NCI-H748 (cell line): ENCODE measurements around the gene THRSP.
"Not testable (repeated sequence)": the region's sequence is repeated elsewhere in the genome, so short reads cannot be mapped to it uniquely, and the experiment has no call there.

Experiments used
- DNase-seq: peaks from one replicate; lab custom pipeline; 2025; ENCODE audit not compliant: unreplicated experiment; lab: John Stamatoyannopoulos, UW

Gene THRSP

DNA sequence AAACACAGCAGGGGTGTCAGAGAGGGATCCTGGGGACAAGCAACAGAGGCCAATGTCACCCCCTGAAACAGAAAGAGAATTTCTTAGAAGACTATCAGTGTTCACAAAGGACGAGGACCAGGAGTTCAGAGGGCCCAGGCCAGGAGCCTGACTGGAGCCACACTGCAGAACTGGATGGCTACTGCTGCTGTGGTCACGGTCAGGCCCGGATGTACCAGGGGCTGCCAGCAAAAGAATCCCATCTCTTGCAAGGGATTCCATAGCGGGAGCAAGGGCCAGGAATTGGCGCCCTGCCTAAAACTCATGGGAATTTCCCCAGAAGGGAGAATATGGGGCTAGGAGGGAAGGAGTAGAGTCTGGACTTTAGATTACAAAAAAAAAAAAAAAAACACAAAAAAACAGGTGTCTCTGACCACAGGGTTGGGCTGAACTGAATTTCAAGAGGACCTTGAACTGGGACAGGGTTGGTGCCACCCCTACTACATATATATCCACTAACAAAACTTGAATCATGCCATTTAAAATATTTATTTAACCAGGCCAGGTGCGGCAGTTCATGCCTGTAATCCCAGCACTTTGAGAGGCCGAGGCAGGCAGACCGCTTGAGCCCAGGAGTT lies 24.9 kb upstream of the THRSP start:
- DNase-seq: no peak

DNA sequence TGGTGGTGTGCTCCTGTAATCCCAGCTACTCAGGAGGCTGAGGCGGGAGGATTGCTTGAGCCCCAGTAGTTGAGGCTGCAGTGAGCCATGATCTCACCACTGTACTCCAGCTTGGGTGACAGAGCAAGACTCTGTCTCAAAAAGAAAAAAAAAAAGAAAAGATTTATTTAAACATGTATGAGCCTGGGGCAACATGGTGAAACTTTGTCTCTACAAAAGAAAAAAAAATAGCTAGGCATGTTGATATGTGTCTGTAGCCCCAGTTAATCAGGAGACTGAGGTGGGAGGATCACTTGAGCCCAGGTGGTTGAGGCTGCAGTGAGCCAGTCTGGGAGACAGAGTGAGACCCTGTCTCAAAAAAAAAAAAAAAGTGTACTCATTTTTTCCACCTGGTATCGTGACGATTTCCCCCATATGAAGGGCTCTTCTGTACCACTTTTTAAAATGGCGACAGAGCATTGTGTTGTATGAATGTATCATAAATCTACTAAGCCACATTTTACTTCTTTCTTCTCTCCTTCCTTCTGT lies 24.2 kb upstream of the THRSP start:
- DNase-seq: no peak

DNA sequence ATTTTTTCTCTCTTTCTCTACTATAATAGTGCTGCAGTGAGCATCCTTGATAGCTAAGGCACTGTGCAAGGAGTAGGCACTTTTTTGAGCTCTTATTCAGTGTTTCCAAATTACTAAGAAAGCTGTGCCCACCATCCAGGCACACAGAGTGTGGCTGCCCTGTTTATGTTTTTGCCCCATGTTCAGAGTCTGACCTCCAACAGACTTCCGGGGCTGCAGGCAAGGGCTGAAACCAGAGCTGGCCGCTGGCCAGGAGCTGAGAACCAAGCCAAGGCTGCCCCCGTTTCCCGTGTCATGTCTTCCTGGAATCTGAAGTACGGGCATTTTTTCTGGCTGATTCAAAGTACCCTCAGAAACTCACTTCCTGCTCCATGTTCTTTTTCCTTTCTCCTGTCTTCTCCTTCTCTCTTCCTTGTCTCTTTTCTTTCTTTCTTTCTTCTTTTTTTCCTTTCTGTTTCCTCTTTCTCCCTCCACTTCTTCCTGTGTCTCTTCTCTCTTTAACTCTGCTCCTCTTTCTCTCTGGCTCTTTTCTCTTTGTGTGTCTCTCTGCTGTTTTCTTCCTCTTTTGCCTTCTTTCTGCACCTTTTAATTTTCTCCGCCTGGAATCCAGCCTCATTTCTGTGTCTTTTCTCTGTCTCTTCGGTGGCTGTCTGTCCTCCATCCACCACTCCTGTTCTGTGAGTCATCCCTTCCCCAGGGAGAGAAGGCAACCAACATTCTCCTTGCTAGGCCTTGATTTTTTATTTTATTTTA lies 23.6 kb upstream of the THRSP start:
- peak; percentile 63 for DNase-seq

DNA sequence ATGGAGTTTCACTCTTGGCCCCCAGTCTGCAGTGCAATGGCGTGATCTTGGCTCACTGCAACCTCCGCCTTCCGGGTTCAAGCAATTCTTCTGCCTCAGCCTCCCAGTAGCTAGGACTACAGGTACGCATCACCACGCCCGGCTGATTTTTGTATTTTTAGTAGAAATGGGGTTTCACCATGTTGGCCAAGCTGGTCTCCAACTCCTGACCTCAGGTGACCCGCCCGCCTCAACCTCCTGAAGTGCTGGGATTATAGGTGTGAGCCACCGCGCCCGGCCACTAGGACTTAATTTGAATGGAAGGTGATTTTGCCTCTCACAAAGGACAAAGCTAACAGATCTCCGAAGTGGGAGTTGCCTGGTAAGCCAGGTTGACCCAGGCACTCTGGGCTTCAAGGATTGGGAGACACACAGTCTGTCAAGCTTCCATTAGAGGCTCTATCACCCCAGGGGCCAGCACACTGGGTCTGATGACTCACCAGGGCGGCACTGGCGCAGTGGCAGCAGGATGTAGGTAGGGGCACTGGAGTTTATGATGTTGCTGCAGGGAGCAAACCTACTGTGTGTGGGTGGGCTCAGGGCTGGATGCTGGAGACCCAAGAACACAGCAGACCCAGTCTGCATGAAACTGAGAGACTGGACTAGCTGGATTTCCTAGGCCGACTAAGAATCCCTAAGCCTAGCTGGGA lies 22.8 kb upstream of the THRSP start:
- no peak for DNase-seq

DNA sequence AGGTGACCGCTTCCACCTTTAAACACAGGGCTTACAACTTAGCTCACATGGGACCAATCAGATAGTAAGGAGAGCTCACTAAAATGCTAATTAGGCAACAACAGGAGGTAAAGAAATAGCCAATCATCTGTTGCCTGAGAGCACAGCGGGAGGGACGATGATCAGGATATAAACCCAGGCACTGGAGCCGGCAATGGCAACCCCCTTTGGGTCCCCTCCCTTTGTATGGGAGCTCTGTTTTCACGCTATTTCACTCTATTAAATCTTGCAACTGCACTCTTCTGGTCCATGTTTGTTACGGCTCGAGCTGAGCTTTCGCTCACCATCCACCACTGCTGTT lies 22.3 kb upstream of the THRSP start:
- not testable (repeated sequence) for DNase-seq

DNA sequence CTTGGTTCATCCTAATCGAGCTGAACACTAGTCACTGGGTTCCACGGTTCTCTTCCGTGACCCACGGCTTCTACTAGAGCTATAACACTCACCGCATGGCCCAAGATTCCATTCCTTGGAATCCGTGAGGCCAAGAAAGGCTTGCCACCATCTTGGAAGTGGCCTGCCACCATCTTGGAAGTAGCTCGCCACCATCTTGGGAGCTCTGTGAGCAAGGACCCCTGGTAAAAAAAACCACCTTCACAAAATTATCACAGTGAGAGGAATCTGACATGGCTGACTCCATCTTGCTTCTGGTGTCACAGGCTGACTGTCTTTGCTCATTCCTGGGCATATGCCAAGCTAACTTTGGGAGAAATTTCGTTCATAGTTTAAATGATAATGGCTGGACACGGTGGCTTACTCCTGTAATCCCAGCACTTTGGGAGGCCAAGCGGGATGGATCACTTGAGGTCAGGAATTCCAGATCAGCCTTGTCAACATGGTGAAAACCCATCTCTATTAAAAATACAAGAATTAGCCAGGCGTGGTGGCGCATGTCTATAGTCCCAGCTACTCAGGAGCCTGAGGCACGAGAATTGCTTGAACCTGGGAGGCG lies 21.7 kb upstream of the THRSP start:
- DNase-seq: no peak

DNA sequence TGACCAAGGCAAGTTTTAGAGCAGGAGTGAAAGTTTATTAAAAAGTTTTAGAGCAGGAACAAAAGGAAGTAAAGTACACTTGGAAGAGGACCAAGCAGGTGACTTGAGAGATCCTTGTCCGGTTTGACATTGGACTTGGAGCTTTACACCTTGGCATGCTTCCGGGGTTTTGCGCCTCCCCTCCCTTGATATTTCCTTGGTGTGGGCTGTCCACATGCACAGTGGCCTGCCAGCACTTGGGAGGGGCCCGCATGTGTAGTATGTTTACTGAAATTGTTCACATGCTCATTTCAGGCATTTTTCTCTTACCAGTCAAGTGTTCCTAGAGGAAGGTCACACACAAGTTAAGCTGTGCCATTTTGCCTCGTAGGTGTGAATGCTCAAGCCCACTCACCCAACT lies 19.0 kb upstream of the THRSP start:
- DNase-seq: no peak

DNA sequence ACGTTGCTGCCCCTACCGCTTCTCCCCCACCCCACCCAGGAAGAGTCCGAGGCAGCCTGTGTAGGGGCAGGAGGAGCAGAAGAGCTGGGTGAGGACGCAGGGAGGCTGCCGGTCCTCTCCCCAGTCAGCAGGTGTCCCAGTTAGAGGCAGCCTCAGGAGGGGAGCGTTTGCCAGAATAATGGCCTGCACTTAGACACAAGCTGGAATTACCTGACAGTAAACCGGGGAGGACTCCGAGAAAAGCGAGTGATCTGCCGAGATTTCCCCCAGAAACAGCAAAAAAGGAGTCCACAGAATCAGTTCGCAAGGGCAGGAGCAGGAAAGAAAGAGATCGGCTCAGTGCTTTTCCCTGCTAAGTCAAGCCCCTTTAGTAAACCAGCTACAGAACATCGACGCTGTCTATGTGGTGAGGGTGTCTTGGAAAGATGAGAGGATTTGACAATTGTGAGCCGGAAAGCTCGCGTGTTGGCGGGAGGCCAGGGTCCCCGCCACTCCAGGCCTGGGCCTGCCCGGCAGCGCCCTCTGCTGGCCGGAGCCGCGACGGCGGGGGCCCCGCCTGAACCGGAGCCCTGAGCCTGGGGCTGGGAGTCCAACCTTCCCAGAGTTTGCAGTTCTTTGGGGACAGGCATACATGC lies 17.7 kb upstream of the THRSP start:
- DNase-seq: peak; percentile 78

DNA sequence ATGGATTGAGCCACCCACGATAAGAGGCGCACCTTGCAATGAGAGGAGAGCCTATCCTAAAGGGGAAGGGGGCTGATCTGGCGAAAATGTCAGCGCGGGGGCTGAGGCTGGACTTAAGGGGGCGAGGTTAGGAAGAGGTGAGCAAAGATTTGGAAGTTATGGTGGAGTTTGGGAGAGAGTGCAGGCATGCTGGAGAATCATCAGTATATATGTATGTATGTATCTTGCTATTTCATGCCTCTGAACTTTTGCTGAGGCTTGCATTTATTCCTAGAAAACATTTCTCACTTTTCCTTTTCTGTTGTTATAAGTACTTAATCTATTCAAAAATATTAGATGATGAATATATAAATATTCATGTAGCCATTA lies 17.2 kb upstream of the THRSP start:
- no peak for DNase-seq

DNA sequence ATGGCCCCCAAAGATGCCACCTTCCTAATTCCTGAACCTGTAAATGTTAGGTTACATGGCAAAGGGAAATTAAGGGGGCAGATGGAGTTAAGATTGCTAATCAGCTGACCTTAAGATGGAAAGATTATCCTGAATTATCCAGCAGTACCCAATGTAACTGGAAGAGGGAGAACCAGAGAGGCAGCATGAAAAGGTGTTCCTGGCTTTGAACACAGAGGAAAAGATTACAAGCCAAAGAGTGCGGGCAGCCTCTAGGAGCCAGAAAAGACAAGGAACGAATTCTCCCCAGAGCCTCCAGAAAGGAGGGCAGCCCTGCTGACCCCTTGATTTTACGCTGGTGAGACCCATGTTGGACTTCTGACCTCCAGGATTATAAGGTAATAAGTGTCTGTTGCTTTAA lies 15.1 kb upstream of the THRSP start:
- DNase-seq: no peak

DNA sequence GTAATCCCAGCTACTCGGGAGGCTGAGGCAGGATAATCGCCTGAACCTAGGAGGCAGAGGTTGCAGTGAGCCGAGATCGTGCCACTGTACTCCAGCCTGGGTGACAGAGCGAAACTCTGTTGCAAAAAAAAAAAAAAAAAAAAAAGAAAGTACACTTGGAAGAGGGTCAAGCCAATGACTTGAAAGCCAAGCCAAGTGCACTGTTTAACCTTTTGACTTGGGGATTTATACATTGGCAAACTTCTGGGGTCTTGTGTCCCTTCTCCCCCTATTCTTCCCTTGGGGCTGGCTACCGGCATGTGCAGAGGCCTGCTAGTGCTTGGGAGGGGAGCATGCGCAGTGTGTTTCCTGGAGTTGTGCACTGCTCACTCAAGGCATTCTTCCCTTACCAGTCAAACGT lies 14.3 kb upstream of the THRSP start:
- no peak for DNase-seq

DNA sequence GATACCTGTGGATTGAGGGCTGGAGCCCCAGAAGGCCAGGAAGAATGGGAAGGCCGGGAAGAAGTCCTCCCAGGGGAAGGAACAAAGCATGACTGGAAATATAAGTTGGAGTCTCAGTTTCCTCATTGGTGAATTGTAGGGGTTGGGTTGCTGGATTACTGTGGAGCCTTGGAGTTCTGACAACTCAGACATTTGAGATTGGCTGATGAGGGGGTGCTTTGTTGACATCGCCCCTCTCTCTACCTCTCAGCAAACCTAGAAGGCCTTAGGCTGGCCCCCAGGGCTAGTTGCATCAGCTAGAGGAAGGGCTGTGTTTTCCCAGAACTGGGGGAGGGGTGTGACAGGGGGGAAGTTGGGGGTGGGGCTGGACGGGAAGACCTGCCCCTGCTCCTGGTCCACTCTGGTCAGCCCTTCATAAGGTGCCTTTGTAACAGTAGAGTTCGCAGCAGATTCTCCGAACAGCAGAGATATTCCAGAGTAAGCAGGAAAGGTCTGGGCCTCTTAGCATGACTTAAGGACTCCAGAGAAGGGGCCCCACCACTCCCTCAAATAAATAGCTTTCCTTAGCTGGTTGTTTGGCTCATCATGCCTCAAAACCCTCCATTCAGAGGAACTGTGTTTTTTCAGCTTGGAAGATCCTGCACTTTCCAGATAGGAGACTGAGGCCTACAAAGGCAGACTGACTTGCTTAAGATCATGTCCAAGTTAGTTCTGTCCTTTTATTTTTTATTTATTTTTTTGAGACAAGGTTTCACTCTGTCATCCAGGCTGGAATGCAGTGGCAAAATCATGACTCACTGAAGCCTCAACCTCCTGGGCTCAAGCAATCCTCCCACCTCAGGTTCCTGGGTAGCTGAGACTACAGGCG lies 12.5 kb upstream of the THRSP start:
- DNase-seq: no peak

DNA sequence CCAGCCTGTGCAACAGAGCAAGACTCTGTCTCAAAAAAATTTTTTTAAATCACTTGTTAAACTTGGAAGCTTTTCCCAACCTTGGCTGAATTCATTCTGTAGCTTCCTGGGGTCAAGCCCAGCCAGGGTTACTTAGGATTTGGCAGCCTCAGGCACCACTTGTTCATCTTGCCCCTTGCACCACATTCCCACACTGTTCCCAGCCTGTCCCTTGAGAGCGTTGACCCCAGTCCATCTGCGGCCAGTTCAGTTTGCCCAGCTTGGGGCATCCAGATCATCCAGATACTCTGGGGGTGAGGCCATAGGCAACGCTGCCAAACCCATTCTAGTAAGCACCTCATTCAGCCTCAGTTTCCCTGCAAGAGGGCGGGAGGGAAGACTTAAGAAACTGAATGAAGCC lies 8.7 kb upstream of the THRSP start:
- DNase-seq: no peak

DNA sequence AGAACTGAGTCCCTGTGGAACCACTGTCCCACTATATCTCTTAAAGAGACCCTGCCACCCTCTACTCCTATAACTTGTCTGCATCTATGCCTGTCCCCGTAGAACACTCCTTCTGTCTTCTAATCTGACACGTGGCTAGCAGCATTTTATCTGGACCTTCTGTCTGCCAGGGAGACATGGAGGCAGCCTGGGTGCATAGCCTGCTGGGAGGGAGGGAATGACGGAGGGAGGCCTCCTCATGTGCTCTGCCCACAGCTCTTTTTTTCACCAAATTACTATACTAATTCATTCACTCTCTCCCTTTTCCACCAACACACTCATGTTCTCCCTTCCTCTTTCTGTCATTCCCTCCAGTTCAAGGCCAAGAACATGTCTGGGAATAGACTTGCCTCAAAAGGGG lies 7.6 kb upstream of the THRSP start:
- no peak for DNase-seq

DNA sequence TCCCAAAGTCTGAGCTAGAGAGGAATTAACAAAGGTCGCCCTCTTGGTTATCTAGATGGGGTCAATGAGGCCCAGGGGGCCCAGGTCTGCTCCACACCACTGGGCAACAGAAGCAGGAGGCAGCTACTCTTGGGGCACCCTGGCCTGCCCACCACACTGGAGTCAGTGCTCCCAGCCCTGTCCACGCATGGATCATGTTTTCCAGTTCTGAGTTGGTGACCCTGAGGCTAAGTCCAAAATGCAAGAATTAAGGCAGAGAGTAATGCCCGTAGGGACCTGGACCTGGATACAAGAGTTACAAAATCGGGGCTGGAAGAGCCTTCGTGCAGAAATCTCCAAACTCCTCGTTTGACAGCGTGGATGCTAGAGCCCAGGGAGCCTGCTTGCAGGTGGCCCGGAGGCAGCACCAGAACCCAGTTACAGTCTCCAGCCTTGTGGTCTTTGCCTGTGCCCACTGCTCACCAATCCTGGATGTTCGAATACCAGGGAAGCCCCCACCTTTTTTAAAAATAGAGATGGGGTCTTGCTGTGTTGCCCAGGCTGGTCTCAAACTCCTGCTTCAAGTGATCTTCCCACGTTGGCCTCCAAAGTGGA lies 6.1 kb upstream of the THRSP start:
- no peak for DNase-seq

DNA sequence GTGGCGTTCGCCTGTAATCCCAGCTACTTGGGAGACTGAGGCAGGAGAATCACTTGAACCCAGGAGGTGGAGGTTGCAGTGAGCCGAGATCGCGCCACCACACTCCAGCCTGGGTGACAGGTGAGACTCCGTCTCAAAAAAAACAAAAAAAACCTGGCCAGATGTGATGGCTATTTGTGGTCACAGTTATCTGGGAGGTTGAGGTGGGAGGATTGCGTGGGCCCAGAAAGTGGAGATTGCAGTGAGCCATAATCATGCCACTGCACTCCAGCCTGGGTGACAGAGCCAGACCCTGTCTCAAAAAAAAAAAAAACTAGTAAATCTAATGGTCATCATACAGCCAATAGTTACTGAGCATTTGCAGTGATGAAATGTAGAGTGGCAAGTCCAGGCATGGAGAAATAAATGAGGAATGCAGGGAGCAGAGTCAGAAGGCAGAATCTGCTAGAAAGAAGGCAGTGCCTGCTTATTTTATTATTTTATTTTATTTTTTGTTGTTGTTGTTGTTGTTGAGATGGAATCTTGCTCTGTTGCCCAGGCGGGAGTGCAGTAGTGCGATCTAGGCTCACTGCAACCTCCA lies 3.8 kb upstream of the THRSP start:
- not testable (repeated sequence) for DNase-seq

DNA sequence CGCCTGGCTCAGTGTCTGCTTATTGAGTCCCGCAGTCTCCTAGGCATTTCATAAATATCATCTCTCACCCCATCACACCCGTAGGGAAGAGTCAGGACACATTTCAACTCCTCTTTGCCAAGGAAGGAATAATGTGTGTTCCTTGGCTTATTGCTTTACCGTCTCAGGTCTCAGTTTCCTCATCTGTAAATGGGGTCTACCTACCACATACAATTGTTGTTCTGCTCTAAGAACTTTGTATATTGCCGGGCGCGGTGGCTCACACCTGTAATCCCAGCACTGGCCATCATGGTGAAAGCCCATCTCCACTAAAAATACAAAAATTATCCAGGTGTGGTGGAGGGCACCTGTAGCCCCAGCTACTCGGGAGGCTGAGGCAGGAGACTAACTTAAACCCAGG lies 3.1 kb upstream of the THRSP start:
- DNase-seq: no peak

DNA sequence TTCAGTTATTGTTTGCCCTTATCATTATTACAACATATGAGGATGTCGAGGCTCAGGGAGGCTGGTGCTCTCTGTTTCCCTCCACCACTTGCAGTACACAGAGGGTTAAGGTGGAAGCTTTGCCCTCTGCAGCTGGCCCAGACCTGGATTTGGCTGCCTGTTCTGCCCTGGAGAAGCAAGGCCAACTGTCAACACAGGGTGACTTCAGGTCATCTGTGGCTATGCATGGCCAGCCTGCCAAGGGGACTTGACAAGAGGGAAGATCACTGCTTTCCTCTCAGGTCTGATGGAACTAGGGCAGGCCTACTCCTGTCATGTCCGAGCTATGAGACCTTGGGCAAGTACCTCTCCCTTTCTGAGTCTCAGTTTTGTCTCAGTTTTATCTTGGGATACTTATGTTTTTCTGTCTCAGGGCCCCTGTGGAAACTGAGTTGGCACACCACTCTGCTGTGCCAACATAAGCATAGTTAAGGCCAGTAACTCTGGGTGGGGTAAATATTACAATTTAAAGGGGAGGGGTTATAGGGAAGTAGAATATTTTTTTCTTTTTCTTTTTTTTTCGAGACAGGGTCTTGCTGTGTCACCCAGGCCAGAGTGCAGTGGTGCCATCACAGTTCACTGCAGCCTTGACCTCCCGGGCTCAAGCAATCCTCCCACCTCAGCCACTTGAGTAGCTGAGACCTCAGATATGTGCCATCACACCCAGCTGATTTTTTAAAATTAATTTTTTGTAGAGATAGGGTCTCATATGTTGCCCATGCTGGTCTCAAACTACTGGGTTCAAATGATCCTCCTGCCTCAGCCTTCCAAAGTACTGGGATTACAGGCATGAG lies 2.4 kb upstream of the THRSP start:
- no peak for DNase-seq

DNA sequence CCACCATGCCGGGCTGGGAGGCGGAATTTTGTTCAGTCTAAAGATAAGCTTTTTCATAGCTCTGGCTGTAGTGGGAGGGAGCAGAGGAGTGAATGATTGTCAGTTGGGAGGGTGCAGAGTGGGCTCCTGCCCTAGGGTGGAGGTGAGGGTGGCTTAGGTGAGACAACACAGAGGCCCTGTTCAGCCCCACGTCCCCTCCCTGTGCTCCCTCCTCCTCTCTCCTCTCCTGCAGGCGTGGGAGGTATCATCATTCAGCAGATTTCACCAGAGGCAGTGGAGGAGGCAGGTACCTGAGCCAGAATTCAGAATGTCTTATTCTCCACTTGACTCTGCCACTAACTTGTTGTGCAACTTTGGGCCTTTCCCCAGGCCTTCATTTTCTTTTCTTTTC lies 1.7 kb upstream of the THRSP start:
- no peak for DNase-seq
